LHCN-M2 (cell line): ENCODE results near the gene NPR2. TPM values are rescaled to one million over a fixed set of nuclear protein-coding genes. Genes with fewer than 3 reads are reported as not detected.

Experiments used
- DNase-seq: peaks from one replicate; pipeline ENCODE4 v3.0.0-alpha.2; 2012; ENCODE audit warnings: low read depth
- polyA plus RNA-seq: library from polyadenylated mRNA; unstranded; fragments of >200 nt; gene quantifications from one replicate; pipeline ENCODE4 v1.2.1, GENCODE V29; 2012; ENCODE audit warnings: missing spikeins
- total RNA-seq: library from RNA; depleted of rRNA; stranded (reverse); fragments of >200 nt; gene quantifications from 2 replicates; pipeline ENCODE4 v1.2.3, GENCODE V29; 2014; rRNA removed

NPR2 gene
- 14.5 and 23.0 TPM in 2 replicates for total RNA-seq
- polyA plus RNA-seq = 24.6 TPM

- DNase-seq = peak; percentile 34
Observed at GRCh38 chr9:35791297-35791921, at the start of gene NPR2. Gene NPR2, plus strand, starts transcription at chr9:35791591. Its CDS starts 818 bp downstream, at chr9:35792409.

- peak; percentile 69 for DNase-seq
Observed at GRCh38 chr9:35741740-35742139, 49.7 kb upstream of the NPR2 start.

GRCh38 chr9:35743452-35743851 is 47.9 kb upstream of the NPR2 start:
- no peak for DNase-seq

GRCh38 chr9:35743880-35744518 is 47.4 kb upstream of the NPR2 start:
- no peak for DNase-seq

GRCh38 chr9:35745569-35745968 is 45.8 kb upstream of the NPR2 start:
- no peak for DNase-seq

GRCh38 chr9:35746583-35746982 is 44.8 kb upstream of the NPR2 start:
- DNase-seq = peak; percentile 8

GRCh38 chr9:35748242-35748857 is 43.0 kb upstream of the NPR2 start:
- DNase-seq = no peak

- peak; percentile 66 for DNase-seq
Observed at GRCh38 chr9:35748858-35749514, 42.4 kb upstream of the NPR2 start, which contains the start of the genes GBA2 and RGP1. Gene GBA2, minus strand, starts transcription at chr9:35749228. Its CDS starts 524 bp downstream, at chr9:35748704. Gene RGP1, plus strand, starts transcription at chr9:35749287. Its CDS starts 469 bp downstream, at chr9:35749756.

- DNase-seq = peak; percentile 12
Observed at GRCh38 chr9:35749515-35750255, 41.7 kb upstream of the NPR2 start.

- no peak for DNase-seq
Observed at GRCh38 chr9:35750256-35750531, 41.2 kb upstream of the NPR2 start.

GRCh38 chr9:35753466-35753865 is 37.9 kb upstream of the NPR2 start:
- no peak for DNase-seq

- DNase-seq = no peak
Observed at GRCh38 chr9:35754264-35754663, 37.1 kb upstream of the NPR2 start, which contains the start of gene MSMP. Gene MSMP, minus strand, starts transcription at chr9:35754276. Its CDS starts 147 bp downstream, at chr9:35754129.

- no peak for DNase-seq
Observed at GRCh38 chr9:35755071-35755470, 36.3 kb upstream of the NPR2 start.

- no peak for DNase-seq
Observed at GRCh38 chr9:35756275-35757225, 34.8 kb upstream of the NPR2 start.

GRCh38 chr9:35757226-35757891 is 34.0 kb upstream of the NPR2 start:
- DNase-seq = no peak

GRCh38 chr9:35757892-35758275 is 33.5 kb upstream of the NPR2 start:
- no peak for DNase-seq

- no peak for DNase-seq
Observed at GRCh38 chr9:35758475-35759050, 32.8 kb upstream of the NPR2 start.

GRCh38 chr9:35759795-35760194 is 31.6 kb upstream of the NPR2 start:
- DNase-seq = no peak

- DNase-seq = peak; percentile 58
Observed at GRCh38 chr9:35760651-35761050, 30.7 kb upstream of the NPR2 start.

- DNase-seq = no peak
Observed at GRCh38 chr9:35763181-35763580, 28.2 kb upstream of the NPR2 start.
